Measurements from ENCODE around the gene CCNQ. TPM values are rescaled to one million over a fixed set of nuclear protein-coding genes. Genes with fewer than 3 reads are reported as not detected.

The CCNQ gene
- total and polyA plus RNA-seq, 10 of the 15 experiments (the other 5 are each of a cell fraction or from before 2014, with no cell fraction given) = 0.45 to 36.2 (median 18.2) TPM

- Histone ChIP-seq H3K36me3 (ENCODE audit: control insufficient read depth in 2 of 2, insufficient read depth in 2 of 2, low read length in 1 of 2) (no peaks in the 10 kb centered on the region), H4K20me1 (ENCODE audit: control insufficient read depth, insufficient read depth) (no peaks in the 10 kb centered on the region), H3K9ac (ENCODE audit: control insufficient read depth, insufficient read depth, low read length) (no peak overlapping the region), H3K4me1 (ENCODE audit: control insufficient read depth, insufficient read depth, low read length) (no peaks in the 10 kb centered on the region), H2AFZ (ENCODE audit: control insufficient read depth, low read depth, low read length) (no peak overlapping the region), H3K27me3 (replicated peaks in 1 of 2; ENCODE audit: control insufficient read depth in 2 of 2, insufficient read depth in 2 of 2, low read length in 1 of 2) (0 out of 4 replicates have a peak, but pooled peaks cover 0 to 2% of the 10 kb centered on the region in 2 experiments), H3K27ac (ENCODE audit: control insufficient read depth, insufficient read depth) (no peak overlapping the region), H3K79me2 (ENCODE audit: control insufficient read depth, insufficient read depth, low read length) (no peaks in the 10 kb centered on the region), H3K4me3 (no peak overlapping the region), H3K9me3 (replicated peaks; ENCODE audit: control insufficient read depth, insufficient read depth, low read length) (no peaks in the 10 kb centered on the region; the same call in 2 of the 3 replicates), H3K4me2 (ENCODE audit: control insufficient read depth, insufficient read depth) (no peak overlapping the region)
- ChIA-PET SMC1A (ENCODE audit: uncharacterized antibody, unreplicated experiment) (no interaction called here), RAD21 (ENCODE audit: unreplicated experiment) (no interaction called here), CTCF (no interaction called here), POLR2A (no interaction called here)
- no peak for DNase-seq (ENCODE audit: low read depth, low spot score)
- BruUV-seq (replicated peaks) = no TSS peak
- WGBS (ENCODE audit: insufficient coverage, insufficient replicate concordance, low lambda C conversion rate, missing lambda C conversion rate) = 48% methylated on average over 15 of the region's 15 CpGs
- no peak for FAIRE-seq
- no peak for ATAC-seq
- intact Hi-C loops (cut with micrococcal nuclease; ENCODE audit: unreplicated experiment) (no loop called here), in situ Hi-C loops (cut with MboI) (no loop called here)
- TF ChIP-seq ATF7 (IDR thresholded peaks at IDR 0.05; ENCODE audit: low read depth) (no peak), CHD2 (IDR thresholded peaks at IDR 0.05; ENCODE audit: borderline replicate concordance, low read depth, low read length) (no peak), BCL3 (IDR thresholded peaks at IDR 0.05; ENCODE audit: borderline replicate concordance, insufficient read depth, low read depth, low read length, poor library complexity, severe bottlenecking) (no peak), ATF2 (IDR thresholded peaks at IDR 0.05; ENCODE audit: low read length) (no peak), PRDM15 (CRISPR knock-in tag; IDR thresholded peaks at IDR 0.05) (no peak), SMC3 (IDR thresholded peaks at IDR 0.05; ENCODE audit: borderline replicate concordance, low read length) (no peak), IRF5 (IDR thresholded peaks at IDR 0.05; ENCODE audit: borderline replicate concordance) (no peak), STAT3 (IDR thresholded peaks at IDR 0.05; ENCODE audit: low read depth, low read length) (no peak), PAX8 (IDR thresholded peaks at IDR 0.05) (no peak)
These were observed 34.8 kb upstream of the CCNQ start for GRCh38 chrX:153633607-153634180.

All from GM12878 (cell line).